Activated CD8-positive, alpha-beta T cell treated with anti-CD3 and anti-CD28 coated beads for 36 hours (primary cell): ENCODE results near the gene CCDC60. TPM values are rescaled to one million over a fixed set of nuclear protein-coding genes. Genes with fewer than 3 reads are reported as not detected.

Source experiments
- ATAC-seq: fragments of 200-7000 bp; cut with Tn5 transposase; one replicate; pipeline ENCODE4 v1.10.0; 2021; ENCODE audit warnings: mild to moderate bottlenecking, moderate library complexity
- CTCF ChIA-PET: fragments of 350-600 bp; sonication (Branson Sonifier 250); formaldehyde crosslinking; loops from one replicate; lab custom pipeline; 2021; ENCODE audit warnings: antibody characterized with exemption; lab: Charles Lee
- POLR2A ChIA-PET: fragments of 350-600 bp; sonication (Branson Sonifier 250); formaldehyde crosslinking; loops from one replicate; lab custom pipeline; 2021; ENCODE audit warnings: antibody characterized with exemption; lab: Charles Lee
- DNase-seq: peaks from one replicate; pipeline ENCODE4 v3.0.0-alpha.2; 2020
- H3K27ac Mint-ChIP-seq: one replicate; pipeline ENCODE4 v1.8.0; 2021; ENCODE audit warnings: mild to moderate bottlenecking, mixed read lengths
- H3K27me3 Mint-ChIP-seq: one replicate; pipeline ENCODE4 v1.8.0; 2021; ENCODE audit warnings: mixed read lengths
- H3K36me3 Mint-ChIP-seq: one replicate; pipeline ENCODE4 v1.8.0; 2021; ENCODE audit warnings: low read depth, mixed read lengths
- H3K4me1 Mint-ChIP-seq: one replicate; pipeline ENCODE4 v1.8.0; 2021; ENCODE audit warnings: low read depth, mixed read lengths
- H3K4me3 Mint-ChIP-seq: one replicate; pipeline ENCODE4 v1.8.0; 2021; ENCODE audit warnings: mild to moderate bottlenecking, moderate library complexity, mixed read lengths
- H3K9me3 Mint-ChIP-seq: one replicate; pipeline ENCODE4 v1.8.0; 2021; ENCODE audit warnings: mixed read lengths
- CTCF ChIP-seq: fragments of 200-600 bp; IDR thresholded peaks from one replicate; pipeline ENCODE4 v1.8.0; 2022; ENCODE audit warnings: antibody characterized with exemption, mild to moderate bottlenecking
- intact Hi-C: fragments of 100-400 bp; cut with micrococcal nuclease; formaldehyde crosslinking; loops from one replicate; pipeline ENCODE4 v1.10.0; 2022
- total RNA-seq, 2 experiments: library from RNA; stranded (reverse); gene quantifications; one replicate each; pipeline ENCODE4 v1.2.3, GENCODE V29; 2021

CCDC60 gene
- total RNA-seq, 2 experiments from 2014 or later: not detected

DNA sequence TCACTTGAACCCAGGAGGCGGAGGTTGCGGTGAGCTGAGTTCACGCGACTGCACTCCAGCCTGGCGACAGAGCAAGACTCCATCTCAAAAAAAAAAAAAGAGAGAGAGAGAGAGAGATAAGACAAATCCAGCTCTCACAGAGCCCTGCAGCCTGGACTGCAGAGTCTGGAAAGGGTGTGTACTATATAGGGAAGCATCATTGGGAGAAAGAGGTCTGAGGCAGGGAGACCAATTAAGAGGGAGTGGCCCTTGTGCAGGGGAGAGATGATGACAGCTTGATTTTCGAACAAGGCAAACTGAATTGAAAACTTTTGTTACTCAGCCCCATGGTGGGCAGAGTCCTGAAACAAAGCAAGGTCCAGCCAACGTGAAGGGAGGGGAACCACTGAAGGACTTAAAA is 116.2 kb downstream of the CCDC60 start:
- DNase-seq (no peak), ATAC-seq (no peak)
- ChIA-PET CTCF (no interaction called here), POLR2A (no interaction called here)
- Mint-ChIP-seq H3K4me1 (no peaks in the 10 kb centered on the region), H3K9me3 (no peaks in the 10 kb centered on the region), H3K4me3 (no peak overlapping the region), H3K27me3 (peaks cover 8% of the 10 kb centered on the region), H3K27ac (no peak overlapping the region), H3K36me3 (no peaks in the 10 kb centered on the region)
- no peak for TF ChIP-seq CTCF
- intact Hi-C loops: no loop called here

- TF ChIP-seq CTCF: no peak
- H3K27ac Mint-ChIP-seq: no peak overlapping the region
- CTCF ChIA-PET: interaction anchor here (1.9 kb wide), 1 partner anchor 13 kb away, joined by 7 read pairs; no protein-coding TSS in a partner anchor
- intact Hi-C loops: no loop called here
- no peak overlapping the region for H3K4me3 Mint-ChIP-seq
- no peak for DNase-seq
- ATAC-seq: no peak
- H3K4me1 Mint-ChIP-seq: no peaks in the 10 kb centered on the region
- POLR2A ChIA-PET: no interaction called here
- H3K36me3 Mint-ChIP-seq: no peaks in the 10 kb centered on the region
- peaks cover 5% of the 10 kb centered on the region for H3K27me3 Mint-ChIP-seq
- H3K9me3 Mint-ChIP-seq: no peaks in the 10 kb centered on the region
Observed at GRCh38 chr12:119456824-119457223, 122.3 kb downstream of the CCDC60 start.

DNA sequence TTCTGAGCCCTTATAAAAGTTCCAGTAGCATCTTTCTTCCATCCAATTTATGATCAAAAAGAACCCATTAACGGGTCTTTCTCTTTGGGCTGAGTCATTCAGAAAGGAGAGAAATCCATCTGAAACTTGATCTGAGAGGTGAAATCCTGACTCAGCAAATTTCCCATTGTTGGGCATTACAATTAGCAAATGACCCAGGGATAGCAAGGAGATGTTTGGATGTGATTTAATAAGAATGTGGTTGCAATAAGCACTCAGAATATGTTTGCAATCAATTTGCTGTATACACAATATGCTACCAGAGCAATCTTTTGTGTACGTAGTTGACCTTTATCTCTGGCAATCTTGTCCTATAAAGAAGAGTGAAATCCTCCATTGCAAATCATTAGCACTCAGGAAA is 122.7 kb downstream of the CCDC60 start:
- H3K27me3 Mint-ChIP-seq: peaks cover 5% of the 10 kb centered on the region
- no peak for TF ChIP-seq CTCF
- no peak for DNase-seq
- H3K4me1 Mint-ChIP-seq: no peaks in the 10 kb centered on the region
- H3K36me3 Mint-ChIP-seq: no peaks in the 10 kb centered on the region
- ChIA-PET POLR2A (no interaction called here), CTCF (interaction anchor here (1.9 kb wide), 1 partner anchor 13 kb away, joined by 7 read pairs; no protein-coding TSS in a partner anchor)
- no peak overlapping the region for H3K27ac Mint-ChIP-seq
- H3K4me3 Mint-ChIP-seq: no peak overlapping the region
- intact Hi-C loops: no loop called here
- H3K9me3 Mint-ChIP-seq: no peaks in the 10 kb centered on the region
- no peak for ATAC-seq

DNA sequence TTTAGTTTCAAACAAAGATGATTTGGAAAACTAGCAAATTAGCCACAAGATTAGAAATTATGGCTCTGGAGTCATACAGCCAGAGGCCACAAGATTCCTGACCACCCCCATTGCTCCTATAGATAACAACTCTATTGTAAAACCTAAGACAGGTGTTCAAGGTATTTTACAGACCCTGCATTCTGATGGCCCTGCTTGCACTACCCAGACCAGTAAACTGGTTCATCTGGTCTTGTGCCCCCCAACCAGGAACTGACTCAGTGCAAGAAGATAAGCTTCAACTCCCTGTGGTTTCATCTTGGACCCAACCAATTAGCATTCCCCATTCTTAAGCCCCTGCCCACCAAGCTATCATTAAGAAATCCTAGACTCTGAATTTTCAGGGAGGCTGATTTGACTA is 125.0 kb downstream of the CCDC60 start:
- H3K27me3 Mint-ChIP-seq: peaks cover 5% of the 10 kb centered on the region
- intact Hi-C loops: no loop called here
- no peak for TF ChIP-seq CTCF
- H3K27ac Mint-ChIP-seq: no peak overlapping the region
- H3K9me3 Mint-ChIP-seq: no peaks in the 10 kb centered on the region
- ATAC-seq (no peak), DNase-seq (no peak)
- ChIA-PET CTCF (interaction anchor here (1.3 kb wide), 1 partner anchor 16 kb away, joined by 7 read pairs; no protein-coding TSS in a partner anchor), POLR2A (no interaction called here)
- no peaks in the 10 kb centered on the region for H3K4me1 Mint-ChIP-seq
- no peak overlapping the region for H3K4me3 Mint-ChIP-seq
- H3K36me3 Mint-ChIP-seq: no peaks in the 10 kb centered on the region

GRCh38 chr12:119460876-119461275 is 126.3 kb downstream of the CCDC60 start:
- Mint-ChIP-seq H3K4me3 (no peak overlapping the region), H3K4me1 (no peaks in the 10 kb centered on the region), H3K36me3 (no peaks in the 10 kb centered on the region), H3K9me3 (no peaks in the 10 kb centered on the region), H3K27ac (no peak overlapping the region), H3K27me3 (peaks cover 9% of the 10 kb centered on the region)
- DNase-seq (no peak), ATAC-seq (no peak)
- ChIA-PET POLR2A (no interaction called here), CTCF (no interaction called here)
- intact Hi-C loops: no loop called here
- TF ChIP-seq CTCF: no peak
